Bronchial epithelial cell (primary cell): ENCODE measurements around the gene TRPM5. TPM values are rescaled to one million over a fixed set of nuclear protein-coding genes. Genes with fewer than 3 reads are reported as not detected.

Experiments
- DNase-seq: peaks from one replicate; pipeline ENCODE4 v3.0.0-alpha.2; 2010; ENCODE audit warnings: low read depth
- FAIRE-seq: peaks from 2 replicates; lab custom pipeline; 2011; peaks lifted over from hg19 to GRCh38; lab: Jason Lieb, UNC
- H3K27me3 ChIP-seq: 2 replicates; pipeline ENCODE4 v1.5.1; 2011; ENCODE audit warnings: low read length; ENCODE audit not compliant: control insufficient read depth, insufficient read depth
- H3K36me3 ChIP-seq: 2 replicates; pipeline ENCODE4 v1.5.1; 2011; ENCODE audit warnings: low read length; ENCODE audit not compliant: control insufficient read depth, insufficient read depth
- H3K4me3 ChIP-seq: 2 replicates; pipeline ENCODE4 v1.5.1; 2011; ENCODE audit warnings: mild to moderate bottlenecking, low read depth, low read length, control low read depth
- total RNA-seq: library from RNA; depleted of rRNA; stranded (reverse); fragments of >200 nt; gene quantifications from 2 replicates; pipeline ENCODE4 v1.2.1, GENCODE V29; 2014
- TF ChIP-seq, protein P1 (sequence below): IDR thresholded peaks from 2 replicates; pipeline ENCODE4 v1.5.1; 2011; ENCODE audit warnings: mild to moderate bottlenecking, moderate library complexity, low read length, control low read depth, inconsistent platforms; ENCODE audit not compliant: insufficient read depth, severe bottlenecking

The TRPM5 gene
- total RNA-seq, 1 donor from 2014 or later, result not detected

DNA sequence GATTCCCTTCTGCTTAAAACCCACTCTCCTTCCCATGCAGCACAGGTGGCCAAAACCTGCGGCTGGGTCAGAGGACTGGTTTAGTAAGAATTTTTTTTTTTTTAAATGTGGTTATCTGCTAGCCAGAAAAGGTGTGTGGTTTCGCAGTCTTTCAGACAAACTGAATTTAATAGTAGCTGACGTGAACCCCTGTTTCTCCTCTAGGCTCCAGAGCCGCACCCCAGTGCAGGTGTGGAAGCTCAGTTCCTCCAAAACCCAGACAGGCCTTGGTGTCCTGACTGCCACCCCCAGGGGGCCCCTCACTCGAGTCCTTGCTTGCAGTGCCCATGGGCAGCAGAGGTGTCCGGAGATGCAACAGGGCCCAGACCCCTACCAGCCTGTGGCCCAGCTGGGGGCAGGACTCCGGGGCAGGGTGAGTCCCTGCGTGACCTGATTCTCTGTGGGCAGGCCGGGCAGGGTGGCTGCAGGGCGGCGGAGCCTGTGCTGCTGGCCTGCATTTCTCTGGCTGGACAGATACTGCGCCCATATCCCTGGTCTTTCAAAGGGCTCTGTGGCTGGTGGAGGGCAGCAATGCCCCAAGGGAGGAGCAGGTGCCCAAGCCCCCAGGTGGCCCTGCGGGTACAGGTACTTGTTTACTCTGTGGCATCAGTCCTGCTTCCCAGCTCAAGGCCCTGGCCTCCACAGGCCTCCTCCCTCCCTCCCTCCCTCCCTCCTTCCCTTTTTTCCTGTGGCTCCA is 15.7 kb upstream of the TRPM5 start:
- H3K4me3 ChIP-seq, result no peak overlapping the region
- H3K36me3 ChIP-seq, result no peaks in the 10 kb centered on the region
- DNase-seq, result no peak
- FAIRE-seq, result no peak
- TF ChIP-seq, protein P1, sequence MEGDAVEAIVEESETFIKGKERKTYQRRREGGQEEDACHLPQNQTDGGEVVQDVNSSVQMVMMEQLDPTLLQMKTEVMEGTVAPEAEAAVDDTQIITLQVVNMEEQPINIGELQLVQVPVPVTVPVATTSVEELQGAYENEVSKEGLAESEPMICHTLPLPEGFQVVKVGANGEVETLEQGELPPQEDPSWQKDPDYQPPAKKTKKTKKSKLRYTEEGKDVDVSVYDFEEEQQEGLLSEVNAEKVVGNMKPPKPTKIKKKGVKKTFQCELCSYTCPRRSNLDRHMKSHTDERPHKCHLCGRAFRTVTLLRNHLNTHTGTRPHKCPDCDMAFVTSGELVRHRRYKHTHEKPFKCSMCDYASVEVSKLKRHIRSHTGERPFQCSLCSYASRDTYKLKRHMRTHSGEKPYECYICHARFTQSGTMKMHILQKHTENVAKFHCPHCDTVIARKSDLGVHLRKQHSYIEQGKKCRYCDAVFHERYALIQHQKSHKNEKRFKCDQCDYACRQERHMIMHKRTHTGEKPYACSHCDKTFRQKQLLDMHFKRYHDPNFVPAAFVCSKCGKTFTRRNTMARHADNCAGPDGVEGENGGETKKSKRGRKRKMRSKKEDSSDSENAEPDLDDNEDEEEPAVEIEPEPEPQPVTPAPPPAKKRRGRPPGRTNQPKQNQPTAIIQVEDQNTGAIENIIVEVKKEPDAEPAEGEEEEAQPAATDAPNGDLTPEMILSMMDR, result no peak
- no peaks in the 10 kb centered on the region for H3K27me3 ChIP-seq

DNA sequence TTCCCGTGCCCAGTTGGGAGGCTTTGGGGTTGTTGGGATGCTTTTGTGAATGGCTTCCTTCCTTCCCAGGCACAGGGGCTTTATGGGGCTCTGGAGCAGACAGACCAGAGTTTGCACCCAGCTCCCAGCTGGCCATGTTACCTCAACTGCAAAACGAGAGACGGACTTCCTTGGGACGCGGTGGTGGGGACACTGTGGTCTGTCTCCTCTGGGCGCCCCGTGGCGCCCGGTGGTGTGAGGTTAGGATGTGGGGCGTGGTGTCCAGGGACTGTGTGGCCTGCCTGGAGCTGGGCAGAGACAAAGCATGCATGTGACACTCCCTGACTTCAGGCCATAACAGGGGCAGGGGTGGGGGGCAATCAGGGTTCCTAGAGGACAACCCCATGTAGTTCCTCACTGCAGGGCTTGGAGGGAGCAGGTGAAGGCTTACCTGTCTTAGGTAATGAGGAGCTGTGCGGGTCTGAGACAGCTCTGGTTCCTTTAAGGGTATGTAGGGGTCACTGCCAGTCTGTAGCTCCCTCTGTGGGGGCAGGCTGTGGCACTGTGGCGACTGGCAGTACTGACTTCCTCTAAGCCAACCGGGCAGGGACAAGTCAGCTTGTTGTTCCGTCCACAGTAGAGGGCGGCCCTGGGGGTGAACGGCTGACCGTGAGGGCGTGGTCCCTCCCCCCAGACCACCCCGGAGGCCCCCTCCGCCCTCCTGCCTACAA is 14.9 kb upstream of the TRPM5 start:
- FAIRE-seq, result no peak
- H3K27me3 ChIP-seq, result no peaks in the 10 kb centered on the region
- no peak for DNase-seq
- H3K4me3 ChIP-seq, result no peak overlapping the region
- TF ChIP-seq, protein P1, result no peak
- H3K36me3 ChIP-seq, result no peaks in the 10 kb centered on the region

DNA sequence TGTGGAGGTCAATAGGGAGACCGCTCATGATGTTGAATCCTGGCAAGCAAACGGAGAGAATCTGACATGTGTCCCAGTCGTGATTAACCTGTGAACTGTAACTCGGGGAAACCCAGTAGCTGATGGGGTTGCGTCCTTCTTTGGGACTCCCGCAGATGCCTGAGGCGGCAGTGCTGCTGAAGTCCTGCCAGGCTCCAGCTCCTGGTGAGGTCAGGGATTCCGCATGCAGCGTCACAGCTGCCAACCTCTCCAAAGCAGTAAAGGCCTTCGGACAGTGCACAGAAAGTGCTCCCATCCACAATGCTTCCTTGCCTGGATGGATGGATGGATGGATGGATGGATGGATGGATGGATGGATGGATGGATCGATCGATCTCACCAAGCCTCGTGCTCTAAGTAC is 14.0 kb upstream of the TRPM5 start:
- TF ChIP-seq, protein P1, result no peak
- DNase-seq, result no peak
- H3K36me3 ChIP-seq, result no peaks in the 10 kb centered on the region
- H3K4me3 ChIP-seq, result no peak overlapping the region
- no peaks in the 10 kb centered on the region for H3K27me3 ChIP-seq
- FAIRE-seq, result no peak

DNA sequence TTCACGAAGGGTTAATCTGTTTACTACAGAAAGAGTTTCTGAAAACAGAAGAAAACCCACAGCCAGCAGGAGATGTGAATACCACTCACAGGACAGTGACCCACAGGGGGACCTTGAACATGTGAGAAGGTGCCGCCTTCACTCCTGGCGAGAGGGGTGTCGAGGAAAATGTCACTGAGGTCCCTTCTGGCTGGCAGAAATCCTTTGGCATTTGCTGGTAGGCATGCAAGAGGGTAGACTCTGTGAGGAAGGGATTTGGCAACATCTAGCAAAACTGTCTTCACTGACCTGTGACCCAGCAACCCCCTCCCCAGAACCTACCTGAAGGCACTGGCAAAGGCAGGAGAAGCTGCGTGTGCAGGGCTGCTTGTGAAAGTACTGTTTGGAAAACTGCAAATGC is 9.1 kb upstream of the TRPM5 start:
- DNase-seq, result no peak
- FAIRE-seq, result no peak
- TF ChIP-seq, protein P1, result no peak
- Histone ChIP-seq H3K36me3 (no peaks in the 10 kb centered on the region), H3K4me3 (no peak overlapping the region), H3K27me3 (no peaks in the 10 kb centered on the region)

DNA sequence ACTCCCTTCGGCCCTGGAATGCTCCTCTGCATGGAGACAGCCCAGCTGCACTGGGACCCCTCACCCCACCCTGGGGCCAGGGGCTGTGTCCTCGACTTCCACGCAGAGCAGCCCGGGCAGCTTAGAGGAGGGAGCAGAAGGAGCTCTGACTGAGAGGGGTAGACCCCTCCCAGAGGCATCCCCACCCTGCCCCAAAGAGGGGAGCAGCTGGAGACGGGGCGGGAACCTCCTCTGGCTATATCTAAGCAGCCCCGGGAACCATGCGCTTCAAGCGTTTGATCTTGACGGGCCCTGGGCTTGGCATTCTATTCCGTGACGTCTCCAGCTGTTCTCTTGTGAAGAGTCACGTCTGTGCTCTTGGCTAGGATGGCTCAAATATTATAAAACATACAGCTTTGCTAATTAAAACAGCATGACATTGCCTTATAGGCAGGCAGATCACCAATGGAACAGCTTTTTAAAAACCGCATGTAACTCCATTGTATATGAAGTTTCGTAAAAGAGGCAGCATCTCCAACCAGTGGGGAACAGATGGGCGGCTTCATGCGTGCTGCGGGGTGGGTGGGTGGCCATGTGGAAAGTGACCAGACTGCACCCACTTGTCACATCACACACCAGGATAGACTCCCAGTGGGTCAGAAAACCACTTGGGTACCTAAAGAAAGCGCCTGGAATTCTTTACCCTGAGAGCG is 8.2 kb upstream of the TRPM5 start:
- Histone ChIP-seq H3K4me3 (no peak overlapping the region), H3K27me3 (no peaks in the 10 kb centered on the region), H3K36me3 (no peaks in the 10 kb centered on the region)
- TF ChIP-seq, protein P1, result no peak
- no peak for FAIRE-seq
- no peak for DNase-seq
